RWPE1 (cell line): Measurements from ENCODE around the gene IL4R.

Source experiments
- CTCF ChIA-PET: fragments of 350-600 bp; sonication (Branson Sonifier 250); formaldehyde crosslinking; extraction: SDS; loops from one replicate; lab custom pipeline; 2021; lab: Yijun Ruan, JAX
- POLR2A ChIA-PET: fragments of 400-600 bp; formaldehyde crosslinking; extraction: SDS; loops from one replicate; lab custom pipeline; 2020; ENCODE audit warnings: antibody characterized with exemption; ENCODE audit not compliant: low non-redundant PET; lab: Yijun Ruan, JAX
- DNase-seq: peaks from one replicate; pipeline ENCODE4 v3.0.0; 2012; ENCODE audit warnings: low spot score
- H3K27ac ChIP-seq: fragments of 450-650 bp; 2 replicates; pipeline ENCODE4 v1.5.1; 2017
- TF ChIP-seq, protein P1 (sequence below): fragments of 450-650 bp; conservative IDR thresholded peaks from 2 replicates; pipeline ENCODE4 v1.5.1; 2017; ENCODE audit warnings: low read depth, mild to moderate bottlenecking

The IL4R gene

DNA sequence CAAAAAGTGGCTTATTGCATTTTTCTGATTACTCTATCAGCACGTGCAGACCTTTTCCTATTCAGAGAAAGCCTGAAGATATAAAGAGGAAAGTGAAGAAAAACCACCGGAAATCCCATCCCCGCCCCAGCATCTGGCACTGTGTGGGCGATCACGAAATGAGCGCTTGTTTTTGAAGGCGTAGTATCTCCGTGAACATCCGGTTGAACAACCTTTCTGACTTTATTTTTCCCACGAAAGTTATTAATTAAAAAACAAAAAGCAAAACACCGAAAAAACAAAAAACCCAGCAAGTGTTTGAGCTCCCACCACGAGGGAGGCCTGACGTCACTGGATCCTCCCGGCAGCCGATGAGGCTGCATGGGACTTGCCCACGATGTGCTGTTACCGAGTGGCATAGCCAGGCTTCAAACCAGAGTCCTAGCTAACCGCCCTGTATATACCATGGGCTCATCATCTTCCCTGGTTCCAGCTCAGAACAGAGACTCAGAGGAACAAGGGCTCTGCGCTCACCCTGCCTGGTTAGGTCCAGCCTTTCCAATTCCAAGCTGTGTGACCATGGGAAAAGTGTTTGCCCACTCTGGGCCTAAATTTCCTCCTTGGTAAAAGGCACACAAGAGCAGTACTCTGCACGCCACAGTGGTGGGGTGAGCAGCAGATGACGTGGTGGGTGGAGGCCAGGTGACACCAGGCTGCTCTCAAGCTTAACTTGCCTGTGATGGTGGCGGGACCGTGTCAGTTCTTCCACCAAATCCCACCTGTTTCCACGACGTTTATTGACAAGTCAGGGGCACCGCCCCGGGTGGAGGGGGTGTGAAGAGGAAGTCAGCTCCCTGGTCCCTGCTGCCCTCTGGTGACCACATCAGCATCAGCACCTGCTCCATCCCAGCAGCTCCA lies 53.9 kb downstream of the IL4R start:
- peak overlapping the region; percentile 14; the same call in 1 of the 2 replicates for H3K27ac ChIP-seq
- CTCF ChIA-PET = interaction anchor here (0.6 to 2.5 kb wide), 17 partner anchors 13 to 421 kb away, joined by 3 to 40 read pairs (median 4); no protein-coding TSS in a partner anchor
- POLR2A ChIA-PET = interaction anchor here (1.2 kb wide), 1 partner anchor 133 kb away, joined by 4 read pairs; no protein-coding TSS in a partner anchor
- DNase-seq = peak; percentile 89
- TF ChIP-seq, protein P1, sequence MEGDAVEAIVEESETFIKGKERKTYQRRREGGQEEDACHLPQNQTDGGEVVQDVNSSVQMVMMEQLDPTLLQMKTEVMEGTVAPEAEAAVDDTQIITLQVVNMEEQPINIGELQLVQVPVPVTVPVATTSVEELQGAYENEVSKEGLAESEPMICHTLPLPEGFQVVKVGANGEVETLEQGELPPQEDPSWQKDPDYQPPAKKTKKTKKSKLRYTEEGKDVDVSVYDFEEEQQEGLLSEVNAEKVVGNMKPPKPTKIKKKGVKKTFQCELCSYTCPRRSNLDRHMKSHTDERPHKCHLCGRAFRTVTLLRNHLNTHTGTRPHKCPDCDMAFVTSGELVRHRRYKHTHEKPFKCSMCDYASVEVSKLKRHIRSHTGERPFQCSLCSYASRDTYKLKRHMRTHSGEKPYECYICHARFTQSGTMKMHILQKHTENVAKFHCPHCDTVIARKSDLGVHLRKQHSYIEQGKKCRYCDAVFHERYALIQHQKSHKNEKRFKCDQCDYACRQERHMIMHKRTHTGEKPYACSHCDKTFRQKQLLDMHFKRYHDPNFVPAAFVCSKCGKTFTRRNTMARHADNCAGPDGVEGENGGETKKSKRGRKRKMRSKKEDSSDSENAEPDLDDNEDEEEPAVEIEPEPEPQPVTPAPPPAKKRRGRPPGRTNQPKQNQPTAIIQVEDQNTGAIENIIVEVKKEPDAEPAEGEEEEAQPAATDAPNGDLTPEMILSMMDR = peak; percentile 84

- no peak for DNase-seq
- CTCF ChIA-PET = interaction anchor here (0.7 to 2.5 kb wide), 14 partner anchors 13 to 218 kb away, joined by 3 to 40 read pairs (median 4); no protein-coding TSS in a partner anchor
- H3K27ac ChIP-seq = no peak overlapping the region
- TF ChIP-seq, protein P1 = peak; percentile 27
- POLR2A ChIA-PET = interaction anchor here (1.2 kb wide), 1 partner anchor 133 kb away, joined by 4 read pairs; no protein-coding TSS in a partner anchor
Measured at GRCh38 chr16:27368358-27368722, 54.6 kb downstream of the IL4R start.

DNA sequence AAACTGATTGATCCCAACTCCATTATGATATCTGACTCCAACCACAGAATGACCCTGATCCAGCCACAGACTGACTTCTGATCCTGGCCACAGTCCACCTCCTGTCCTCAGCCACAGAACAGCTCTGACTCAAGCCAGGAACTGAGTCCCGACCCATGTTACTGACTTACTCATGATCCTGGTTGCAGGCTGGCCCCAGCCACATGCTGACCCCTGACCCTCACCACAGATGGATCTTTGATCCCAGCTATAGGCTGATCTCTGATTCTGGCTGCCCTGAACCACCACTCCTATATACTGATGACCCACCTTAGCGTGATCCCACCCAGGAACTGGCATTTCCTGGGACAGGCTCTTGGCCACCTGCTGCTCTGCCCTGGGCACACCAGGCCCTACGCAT lies 56.0 kb downstream of the IL4R start:
- TF ChIP-seq, protein P1 = no peak
- DNase-seq = no peak
- POLR2A ChIA-PET = no interaction called here
- CTCF ChIA-PET = no interaction called here
- H3K27ac ChIP-seq = no peak overlapping the region

DNA sequence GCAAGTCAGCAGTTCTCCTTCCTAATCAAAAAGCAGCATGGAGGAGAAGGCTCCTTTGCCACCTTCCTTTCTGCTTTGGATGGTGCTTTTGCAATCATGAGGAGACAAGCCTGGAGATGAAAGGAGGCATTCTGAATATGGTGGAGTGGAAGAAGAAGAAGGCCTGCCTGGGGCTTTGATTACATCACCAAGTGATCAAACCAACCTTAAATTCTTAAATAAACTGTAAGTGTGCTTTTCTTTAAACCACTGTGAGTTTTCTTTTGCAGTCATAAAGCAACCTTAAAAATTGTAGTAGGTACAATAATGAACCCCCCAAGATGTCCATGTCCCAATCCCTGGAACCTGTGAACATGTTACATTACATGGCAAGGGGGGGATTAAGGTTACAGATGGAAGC lies 56.5 kb downstream of the IL4R start:
- POLR2A ChIA-PET = no interaction called here
- DNase-seq = no peak
- CTCF ChIA-PET = no interaction called here

DNA sequence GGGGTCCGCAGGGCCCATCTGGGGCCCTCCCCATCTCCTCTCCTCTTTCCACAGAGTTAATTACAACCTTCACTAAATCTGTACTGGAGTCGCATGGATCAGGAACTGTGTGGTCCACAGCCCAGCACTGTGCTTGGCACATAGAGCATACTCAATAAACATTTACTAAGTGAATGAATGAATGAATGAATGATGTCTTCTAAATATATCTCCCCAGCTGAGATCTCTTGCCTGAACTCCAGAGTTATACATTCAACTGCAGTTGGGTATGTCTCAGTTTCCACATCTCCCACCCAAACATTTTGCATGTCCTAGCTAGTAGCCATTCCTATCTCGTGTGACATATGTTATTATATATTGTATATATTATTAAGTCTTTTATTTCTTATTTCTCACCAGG lies 59.5 kb downstream of the IL4R start:
- DNase-seq = no peak
- no peak overlapping the region for H3K27ac ChIP-seq
- POLR2A ChIA-PET = no interaction called here
- CTCF ChIA-PET = interaction anchor here (0.6 kb wide), 1 partner anchor 58 kb away, joined by 6 read pairs; no protein-coding TSS in a partner anchor
- TF ChIP-seq, protein P1 = no peak

More for the DNA sequence above, 56.5 kb downstream of the IL4R start:
- no peak overlapping the region for H3K27ac ChIP-seq
- TF ChIP-seq, protein P1 = no peak

- CTCF ChIA-PET = interaction anchor here (0.6 kb wide), 1 partner anchor 44 kb away, joined by 4 read pairs; no protein-coding TSS in a partner anchor
- POLR2A ChIA-PET = no interaction called here
- DNase-seq = no peak
- H3K27ac ChIP-seq = no peak overlapping the region
- TF ChIP-seq, protein P1 = no peak
Measured at GRCh38 chr16:27374221-27374803, 60.5 kb downstream of the IL4R start.
